Panc1 (cell line): ENCODE results near the gene HMGA1. TPM values are rescaled to one million over a fixed set of nuclear protein-coding genes. Genes with fewer than 3 reads are reported as not detected.

Experiments used
- ATAC-seq: fragments of 200-7000 bp; cut with Tn5 transposase; 2 replicates; pipeline ENCODE4 v1.9.1; 2020; ENCODE audit warnings: mild to moderate bottlenecking, moderate library complexity
- BruUV-seq: library from RNA; stranded (reverse); fragments of 400-500 nt; replicated peaks from 2 replicates; lab custom pipeline; 2021; lab: Mats Ljungman, UMichigan
- CTCF ChIA-PET: fragments of 300-600 bp; sonication (Branson Sonifier 250); formaldehyde crosslinking; loops from one replicate; lab custom pipeline; 2022; ENCODE audit warnings: antibody characterized with exemption; lab: Charles Lee
- POLR2A ChIA-PET: fragments of 300-600 bp; sonication (Branson Sonifier 250); formaldehyde crosslinking; loops from one replicate; lab custom pipeline; 2022; ENCODE audit warnings: antibody characterized with exemption; lab: Charles Lee
- DNase-seq: peaks from one replicate; pipeline ENCODE4 v3.0.0-alpha.2; 2010; ENCODE audit warnings: low read depth, low spot score
- H3K27ac ChIP-seq: 2 replicates; pipeline ENCODE4 v1.5.1; 2011; ENCODE audit warnings: mild to moderate bottlenecking, low read length, inconsistent platforms
- H3K27me3 ChIP-seq: fragments of 200-500 bp; sonication (Bioruptor generic); 2 replicates; pipeline ENCODE4 v1.6.0; 2014; ENCODE audit warnings: low read length, inconsistent platforms; ENCODE audit not compliant: control insufficient read depth, insufficient read depth
- H3K36me3 ChIP-seq: fragments of 200-500 bp; sonication (Bioruptor generic); 2 replicates; pipeline ENCODE4 v1.5.1; 2014; ENCODE audit warnings: inconsistent platforms, mild to moderate bottlenecking, low read length, moderate library complexity; ENCODE audit not compliant: control insufficient read depth, insufficient read depth
- H3K4me1 ChIP-seq: 2 replicates; pipeline ENCODE4 v1.5.1; 2011; ENCODE audit warnings: inconsistent platforms, mild to moderate bottlenecking, low read length, moderate library complexity; ENCODE audit not compliant: control insufficient read depth, insufficient read depth
- H3K4me3 ChIP-seq, 2 experiments: 2 replicates each; pipeline ENCODE4 v1.5.1; 2011 to 2012; ENCODE audit warnings: low read depth in 2 of 2, low read length in 2 of 2, mild to moderate bottlenecking in 2 of 2, inconsistent platforms in 1 of 2, moderate library complexity in 1 of 2
- H3K9me3 ChIP-seq: fragments of 200-500 bp; sonication (Bioruptor generic); 2 replicates; pipeline ENCODE4 v1.5.1; 2014; ENCODE audit warnings: low read depth, mild to moderate bottlenecking, inconsistent platforms, low read length, moderate library complexity; ENCODE audit not compliant: control insufficient read depth, insufficient read depth
- POLR2AphosphoS5 ChIP-seq: IDR thresholded peaks from 2 replicates; pipeline ENCODE4 v1.6.1; 2012; ENCODE audit warnings: mild to moderate bottlenecking, low read depth, low read length, moderate library complexity
- SIN3A ChIP-seq: IDR thresholded peaks from 2 replicates; pipeline ENCODE4 v1.6.1; 2012; ENCODE audit warnings: low read depth, mild to moderate bottlenecking, low read length, moderate library complexity, borderline replicate concordance; ENCODE audit not compliant: insufficient read depth
- TCF7L2 ChIP-seq: IDR thresholded peaks from 2 replicates; pipeline ENCODE4 v1.6.1; 2011; ENCODE audit warnings: mild to moderate bottlenecking, low read depth, low read length, inconsistent platforms
- in situ Hi-C: cut with HindIII; loops from 2 replicates; pipeline ENCODE4 v1.10.0; 2016; ENCODE audit warnings: low sequenced_read_pairs, low pct_unique_long_range_greater_than_20kb
- intact Hi-C: fragments of 100-400 bp; cut with micrococcal nuclease; formaldehyde crosslinking; loops from one replicate; pipeline ENCODE4 v1.10.0; 2022; ENCODE audit not compliant: unreplicated experiment
- total RNA-seq: library from RNA; stranded (reverse); gene quantifications from one replicate; pipeline ENCODE4 v1.2.1, GENCODE V29; 2021; ENCODE audit not compliant: unreplicated experiment
- TF ChIP-seq, protein P1 (sequence below): fragments of 450-650 bp; IDR thresholded peaks from 2 replicates; pipeline ENCODE4 v1.5.1; 2017; ENCODE audit warnings: mild to moderate bottlenecking
- TF ChIP-seq, protein P2 (sequence below), 2 experiments: IDR thresholded peaks; 2 replicates each; pipeline ENCODE4 v1.6.1; 2011 to 2012; ENCODE audit warnings: low read depth in 2 of 2, control low read depth in 1 of 2, low read length in 1 of 2, mild to moderate bottlenecking in 1 of 2, moderate library complexity in 1 of 2; ENCODE audit not compliant: insufficient read depth in 1 of 2

The HMGA1 gene
- total RNA-seq, 1 experiment from 2014 or later, result 444 TPM

DNA sequence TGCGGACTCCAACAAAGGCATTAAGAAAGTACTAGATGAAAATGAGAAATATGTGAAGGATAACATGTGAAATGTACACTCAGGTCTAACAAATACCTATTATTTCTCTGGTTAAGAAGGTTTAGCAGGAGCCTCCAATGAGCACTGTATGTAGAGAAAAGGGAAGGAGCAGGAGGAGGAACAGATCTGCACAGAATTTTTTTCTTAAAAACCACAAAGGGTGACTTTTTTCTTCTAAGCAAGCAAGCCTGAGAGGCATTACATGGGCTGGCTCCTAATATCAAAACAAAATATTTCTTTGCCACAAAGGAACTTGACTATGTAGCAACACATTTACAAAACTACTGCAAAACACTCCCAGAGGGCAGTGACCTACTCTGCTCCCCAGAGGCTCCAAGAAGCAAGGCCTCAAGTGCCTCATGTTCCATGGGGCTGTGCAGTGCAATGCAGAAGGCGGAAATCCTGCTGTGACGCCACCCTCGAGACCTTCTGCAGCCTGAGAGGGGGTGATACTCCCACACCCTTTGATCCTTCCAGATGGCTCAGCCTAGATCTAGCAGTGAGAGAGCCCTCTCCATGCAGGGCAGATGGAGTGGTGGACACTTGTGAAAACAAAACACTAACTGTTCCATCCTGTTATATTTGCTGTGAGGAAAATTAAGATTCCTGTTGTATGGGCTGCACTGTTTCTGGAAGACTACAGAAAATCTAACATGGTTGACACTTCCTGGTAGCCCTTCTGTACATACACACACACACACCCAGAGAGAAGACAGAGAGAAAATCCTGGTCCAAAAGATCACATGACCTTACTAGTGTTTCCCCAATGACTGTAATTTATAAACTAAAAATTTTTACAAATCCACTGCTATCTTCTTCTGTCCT is 48.1 kb downstream of the HMGA1 start:
- Histone ChIP-seq H3K27ac (no peak overlapping the region), H3K9me3 (no peaks in the 10 kb centered on the region), H3K4me3 (no peak overlapping the region), H3K4me1 (no peaks in the 10 kb centered on the region), H3K36me3 (no peaks in the 10 kb centered on the region; the same call in 1 of the 2 replicates), H3K27me3 (no peaks in the 10 kb centered on the region)
- in situ Hi-C loops (no loop called here), intact Hi-C loops (no loop called here)
- CTCF ChIA-PET, result no interaction called here
- DNase-seq, result no peak
- ATAC-seq, result no peak
- BruUV-seq, result no TSS peak
- TF ChIP-seq POLR2AphosphoS5 (no peak), SIN3A (no peak), TCF7L2 (no peak)
- TF ChIP-seq, protein P1, sequence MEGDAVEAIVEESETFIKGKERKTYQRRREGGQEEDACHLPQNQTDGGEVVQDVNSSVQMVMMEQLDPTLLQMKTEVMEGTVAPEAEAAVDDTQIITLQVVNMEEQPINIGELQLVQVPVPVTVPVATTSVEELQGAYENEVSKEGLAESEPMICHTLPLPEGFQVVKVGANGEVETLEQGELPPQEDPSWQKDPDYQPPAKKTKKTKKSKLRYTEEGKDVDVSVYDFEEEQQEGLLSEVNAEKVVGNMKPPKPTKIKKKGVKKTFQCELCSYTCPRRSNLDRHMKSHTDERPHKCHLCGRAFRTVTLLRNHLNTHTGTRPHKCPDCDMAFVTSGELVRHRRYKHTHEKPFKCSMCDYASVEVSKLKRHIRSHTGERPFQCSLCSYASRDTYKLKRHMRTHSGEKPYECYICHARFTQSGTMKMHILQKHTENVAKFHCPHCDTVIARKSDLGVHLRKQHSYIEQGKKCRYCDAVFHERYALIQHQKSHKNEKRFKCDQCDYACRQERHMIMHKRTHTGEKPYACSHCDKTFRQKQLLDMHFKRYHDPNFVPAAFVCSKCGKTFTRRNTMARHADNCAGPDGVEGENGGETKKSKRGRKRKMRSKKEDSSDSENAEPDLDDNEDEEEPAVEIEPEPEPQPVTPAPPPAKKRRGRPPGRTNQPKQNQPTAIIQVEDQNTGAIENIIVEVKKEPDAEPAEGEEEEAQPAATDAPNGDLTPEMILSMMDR, result no peak
- TF ChIP-seq, protein P2, sequence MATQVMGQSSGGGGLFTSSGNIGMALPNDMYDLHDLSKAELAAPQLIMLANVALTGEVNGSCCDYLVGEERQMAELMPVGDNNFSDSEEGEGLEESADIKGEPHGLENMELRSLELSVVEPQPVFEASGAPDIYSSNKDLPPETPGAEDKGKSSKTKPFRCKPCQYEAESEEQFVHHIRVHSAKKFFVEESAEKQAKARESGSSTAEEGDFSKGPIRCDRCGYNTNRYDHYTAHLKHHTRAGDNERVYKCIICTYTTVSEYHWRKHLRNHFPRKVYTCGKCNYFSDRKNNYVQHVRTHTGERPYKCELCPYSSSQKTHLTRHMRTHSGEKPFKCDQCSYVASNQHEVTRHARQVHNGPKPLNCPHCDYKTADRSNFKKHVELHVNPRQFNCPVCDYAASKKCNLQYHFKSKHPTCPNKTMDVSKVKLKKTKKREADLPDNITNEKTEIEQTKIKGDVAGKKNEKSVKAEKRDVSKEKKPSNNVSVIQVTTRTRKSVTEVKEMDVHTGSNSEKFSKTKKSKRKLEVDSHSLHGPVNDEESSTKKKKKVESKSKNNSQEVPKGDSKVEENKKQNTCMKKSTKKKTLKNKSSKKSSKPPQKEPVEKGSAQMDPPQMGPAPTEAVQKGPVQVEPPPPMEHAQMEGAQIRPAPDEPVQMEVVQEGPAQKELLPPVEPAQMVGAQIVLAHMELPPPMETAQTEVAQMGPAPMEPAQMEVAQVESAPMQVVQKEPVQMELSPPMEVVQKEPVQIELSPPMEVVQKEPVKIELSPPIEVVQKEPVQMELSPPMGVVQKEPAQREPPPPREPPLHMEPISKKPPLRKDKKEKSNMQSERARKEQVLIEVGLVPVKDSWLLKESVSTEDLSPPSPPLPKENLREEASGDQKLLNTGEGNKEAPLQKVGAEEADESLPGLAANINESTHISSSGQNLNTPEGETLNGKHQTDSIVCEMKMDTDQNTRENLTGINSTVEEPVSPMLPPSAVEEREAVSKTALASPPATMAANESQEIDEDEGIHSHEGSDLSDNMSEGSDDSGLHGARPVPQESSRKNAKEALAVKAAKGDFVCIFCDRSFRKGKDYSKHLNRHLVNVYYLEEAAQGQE (IDR thresholded peaks at IDR 0.05; ENCODE audit: insufficient read depth in 1 of 2, low read depth in 2 of 2, low read length in 1 of 2), result no peak
- POLR2A ChIA-PET, result interaction anchor here (0.6 kb wide), 1 partner anchor 19 kb away, joined by 6 read pairs; no protein-coding TSS in a partner anchor

DNA sequence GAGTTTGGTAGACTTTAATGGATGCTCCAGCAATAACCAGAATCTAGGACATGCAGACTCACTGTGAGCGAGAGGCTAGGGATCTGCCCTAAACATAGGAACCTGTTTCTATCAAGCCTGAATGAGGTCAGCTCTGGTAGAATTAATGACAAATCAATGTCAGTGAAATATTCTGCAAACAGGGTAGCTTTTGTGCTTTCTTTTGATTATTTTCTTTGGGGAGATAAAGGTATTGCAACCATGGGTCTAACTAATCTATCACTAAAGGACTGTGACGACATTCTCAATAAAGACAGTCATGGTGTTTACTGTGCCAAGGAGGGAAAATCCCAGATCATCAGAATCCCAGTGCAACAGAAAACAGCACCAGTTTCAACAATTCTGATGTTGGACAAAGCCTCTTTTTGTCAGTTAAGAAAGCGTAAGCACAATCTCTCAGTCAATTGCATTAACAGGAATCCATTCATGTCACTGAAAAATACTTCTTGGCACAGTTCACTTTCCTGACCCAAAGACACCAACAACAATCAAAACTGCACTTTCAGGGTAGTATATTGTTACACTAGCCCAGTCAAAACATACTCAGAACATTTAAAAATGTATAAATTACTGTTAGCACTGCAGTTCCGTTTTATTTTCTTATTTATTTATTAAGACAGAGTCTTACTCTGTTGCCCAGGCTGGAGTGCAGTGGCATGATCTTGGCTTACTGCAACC is 48.9 kb downstream of the HMGA1 start:
- intact Hi-C loops (no loop called here), in situ Hi-C loops (no loop called here)
- Histone ChIP-seq H3K4me1 (no peaks in the 10 kb centered on the region), H3K4me3 (no peak overlapping the region), H3K27me3 (no peaks in the 10 kb centered on the region), H3K9me3 (no peaks in the 10 kb centered on the region), H3K27ac (no peak overlapping the region), H3K36me3 (no peaks in the 10 kb centered on the region; the same call in 1 of the 2 replicates)
- DNase-seq, result no peak
- ATAC-seq, result no peak
- BruUV-seq, result no TSS peak
- TF ChIP-seq POLR2AphosphoS5, result no peak
- TF ChIP-seq, protein P2 (IDR thresholded peaks at IDR 0.05; ENCODE audit: insufficient read depth in 1 of 2, low read depth in 2 of 2, low read length in 1 of 2), result no peak
- TF ChIP-seq, protein P1, result no peak
- TF ChIP-seq TCF7L2, result no peak
- TF ChIP-seq SIN3A, result no peak
- CTCF ChIA-PET, result no interaction called here
- POLR2A ChIA-PET, result interaction anchor here (0.6 kb wide), 1 partner anchor 405 kb away, joined by 5 read pairs; no protein-coding TSS in a partner anchor
